ENCODE results near the gene VAV2. TPM values are rescaled to one million over a fixed set of nuclear protein-coding genes. Genes with fewer than 3 reads are reported as not detected.

Gene VAV2
- total RNA-seq, 1 experiment from 2014 or later = 9.7 TPM

DNA sequence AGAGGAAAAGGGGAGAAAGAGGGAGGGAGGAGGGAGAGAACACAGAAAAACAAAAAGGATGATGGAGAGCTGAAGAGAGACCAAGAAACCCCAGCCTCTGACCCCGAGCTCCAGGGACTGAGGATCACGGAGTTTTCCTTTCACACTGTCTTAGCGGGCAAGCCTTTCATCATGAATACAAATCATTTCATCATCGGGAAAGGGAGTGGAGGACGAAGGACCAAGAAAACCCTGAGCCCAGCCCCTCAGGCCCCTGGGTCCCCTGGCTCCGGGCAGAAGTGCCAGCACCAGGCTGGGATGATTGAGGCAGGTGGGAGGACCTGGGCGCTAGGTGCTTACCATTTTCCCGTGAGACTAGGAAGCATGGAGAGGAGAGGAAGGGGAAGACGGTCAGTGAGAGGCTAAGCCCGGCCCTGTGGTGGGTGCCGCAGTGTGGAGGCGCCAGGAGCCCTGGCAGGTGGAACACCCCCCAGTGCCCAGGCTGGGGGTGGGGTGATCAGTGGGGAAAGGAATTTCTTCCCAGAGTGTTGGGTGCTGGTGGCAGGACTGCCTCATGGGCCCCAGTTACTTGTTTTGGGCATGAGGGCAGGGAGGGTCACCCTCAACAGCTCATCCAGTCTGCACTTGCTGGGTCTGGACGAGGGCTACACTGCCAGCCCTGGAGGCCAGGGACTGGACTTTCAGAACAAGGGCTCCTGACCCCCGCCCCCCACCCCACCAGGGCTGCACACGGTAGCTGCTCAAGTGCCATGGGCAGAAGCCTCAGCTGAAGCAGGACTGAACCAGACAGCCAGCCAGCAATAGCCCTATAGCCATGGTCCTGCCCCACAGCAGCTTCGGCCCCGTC, 205.0 kb downstream of the VAV2 start:
- no peaks in the 10 kb centered on the region for H3K79me2 ChIP-seq (ENCODE audit: low read length)
- no TSS peak for BruUV-seq (replicated peaks)
- no peak overlapping the region for H3K27ac ChIP-seq (ENCODE audit: low read length)
- H3K27me3 ChIP-seq (ENCODE audit: low read length) = no peaks in the 10 kb centered on the region
- DNase-seq (no peak), ATAC-seq (no peak)
- TF ChIP-seq EZH2 (IDR thresholded peaks at IDR 0.05; ENCODE audit: low read length, unreplicated experiment) (no peak), EZH2phosphoT487 (IDR thresholded peaks at IDR 0.05; ENCODE audit: borderline replicate concordance, low read length) (no peak)
- TF ChIP-seq, protein P1, sequence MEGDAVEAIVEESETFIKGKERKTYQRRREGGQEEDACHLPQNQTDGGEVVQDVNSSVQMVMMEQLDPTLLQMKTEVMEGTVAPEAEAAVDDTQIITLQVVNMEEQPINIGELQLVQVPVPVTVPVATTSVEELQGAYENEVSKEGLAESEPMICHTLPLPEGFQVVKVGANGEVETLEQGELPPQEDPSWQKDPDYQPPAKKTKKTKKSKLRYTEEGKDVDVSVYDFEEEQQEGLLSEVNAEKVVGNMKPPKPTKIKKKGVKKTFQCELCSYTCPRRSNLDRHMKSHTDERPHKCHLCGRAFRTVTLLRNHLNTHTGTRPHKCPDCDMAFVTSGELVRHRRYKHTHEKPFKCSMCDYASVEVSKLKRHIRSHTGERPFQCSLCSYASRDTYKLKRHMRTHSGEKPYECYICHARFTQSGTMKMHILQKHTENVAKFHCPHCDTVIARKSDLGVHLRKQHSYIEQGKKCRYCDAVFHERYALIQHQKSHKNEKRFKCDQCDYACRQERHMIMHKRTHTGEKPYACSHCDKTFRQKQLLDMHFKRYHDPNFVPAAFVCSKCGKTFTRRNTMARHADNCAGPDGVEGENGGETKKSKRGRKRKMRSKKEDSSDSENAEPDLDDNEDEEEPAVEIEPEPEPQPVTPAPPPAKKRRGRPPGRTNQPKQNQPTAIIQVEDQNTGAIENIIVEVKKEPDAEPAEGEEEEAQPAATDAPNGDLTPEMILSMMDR (conservative IDR thresholded peaks at IDR 0.05; ENCODE audit: low read depth, low read length) = no peak
- no peaks in the 10 kb centered on the region for H3K9me2 ChIP-seq (replicated peaks; ENCODE audit: low read length)
- no peaks in the 10 kb centered on the region for H3F3A ChIP-seq (ENCODE audit: low read length, unreplicated experiment)
- ChIA-PET POLR2A (ENCODE audit: unreplicated experiment) (no interaction called here), CTCF (no interaction called here)
- H3K4me1 ChIP-seq (ENCODE audit: insufficient read depth, low read length) = no peaks in the 10 kb centered on the region
- no peak overlapping the region for H3K4me3 ChIP-seq (ENCODE audit: low read length)
- H3K9me3 ChIP-seq (ENCODE audit: low read length) = no peaks in the 10 kb centered on the region
- intact Hi-C loops (cut with micrococcal nuclease) = loop anchor here (5.0 kb wide), 1 partner anchor 310 kb away; no protein-coding TSS in a partner anchor
- no peaks in the 10 kb centered on the region for H4K20me1 ChIP-seq (ENCODE audit: low read length)
- no peaks in the 10 kb centered on the region for H3K36me3 ChIP-seq (ENCODE audit: low read depth, low read length)
- H3K4me2 ChIP-seq (ENCODE audit: low read length) = no peak overlapping the region
- H3K9ac ChIP-seq (ENCODE audit: low read length) = no peak overlapping the region
- H2AFZ ChIP-seq (ENCODE audit: low read length) = no peak overlapping the region

- BruUV-seq (replicated peaks) = no TSS peak
- no peak overlapping the region for H3K4me2 ChIP-seq (ENCODE audit: low read length)
- TF ChIP-seq EZH2 (IDR thresholded peaks at IDR 0.05; ENCODE audit: low read length, unreplicated experiment) = no peak
- TF ChIP-seq, protein P1 (conservative IDR thresholded peaks at IDR 0.05; ENCODE audit: low read depth, low read length) = no peak
- no peak for TF ChIP-seq EZH2phosphoT487 (IDR thresholded peaks at IDR 0.05; ENCODE audit: borderline replicate concordance, low read length)
- no peaks in the 10 kb centered on the region for H3K27me3 ChIP-seq (ENCODE audit: low read length)
- no peak overlapping the region for H3K4me3 ChIP-seq (ENCODE audit: low read length)
- H3F3A ChIP-seq (ENCODE audit: low read length, unreplicated experiment) = no peaks in the 10 kb centered on the region
- POLR2A ChIA-PET (ENCODE audit: unreplicated experiment) = no interaction called here
- no peak for DNase-seq
- H3K9me2 ChIP-seq (replicated peaks; ENCODE audit: low read length) = no peaks in the 10 kb centered on the region
- H3K79me2 ChIP-seq (ENCODE audit: low read length) = no peaks in the 10 kb centered on the region
- no peaks in the 10 kb centered on the region for H4K20me1 ChIP-seq (ENCODE audit: low read length)
- H3K9me3 ChIP-seq (ENCODE audit: low read length) = no peaks in the 10 kb centered on the region
- CTCF ChIA-PET = no interaction called here
- no peak for ATAC-seq
- no peaks in the 10 kb centered on the region for H3K4me1 ChIP-seq (ENCODE audit: insufficient read depth, low read length)
- intact Hi-C loops (cut with micrococcal nuclease) = loop anchor here (5.0 kb wide), 1 partner anchor 311 kb away; no protein-coding TSS in a partner anchor
- no peak overlapping the region for H2AFZ ChIP-seq (ENCODE audit: low read length)
- no peaks in the 10 kb centered on the region for H3K36me3 ChIP-seq (ENCODE audit: low read depth, low read length)
- H3K27ac ChIP-seq (ENCODE audit: low read length) = no peak overlapping the region
- no peak overlapping the region for H3K9ac ChIP-seq (ENCODE audit: low read length)
Observed at GRCh38 chr9:133786371-133786753, 205.8 kb downstream of the VAV2 start.

GRCh38 chr9:133785753-133786370, 206.3 kb downstream of the VAV2 start:
- no peaks in the 10 kb centered on the region for H3K36me3 ChIP-seq (ENCODE audit: low read depth, low read length)
- POLR2A ChIA-PET (ENCODE audit: unreplicated experiment) = no interaction called here
- intact Hi-C loops (cut with micrococcal nuclease) = loop anchor here (5.0 kb wide), 1 partner anchor 311 kb away; no protein-coding TSS in a partner anchor

More at GRCh38 chr9:133785753-133786370, 206.3 kb downstream of the VAV2 start:
- Histone ChIP-seq H3K9ac (ENCODE audit: low read length) (no peak overlapping the region), H3K9me3 (ENCODE audit: low read length) (no peaks in the 10 kb centered on the region), H3K4me3 (ENCODE audit: low read length) (no peak overlapping the region), H4K20me1 (ENCODE audit: low read length) (no peaks in the 10 kb centered on the region), H3K27ac (ENCODE audit: low read length) (no peak overlapping the region), H3K9me2 (replicated peaks; ENCODE audit: low read length) (no peaks in the 10 kb centered on the region), H3K79me2 (ENCODE audit: low read length) (no peaks in the 10 kb centered on the region), H3K4me1 (ENCODE audit: insufficient read depth, low read length) (no peaks in the 10 kb centered on the region), H3K4me2 (ENCODE audit: low read length) (no peak overlapping the region), H3F3A (ENCODE audit: low read length, unreplicated experiment) (no peaks in the 10 kb centered on the region), H2AFZ (ENCODE audit: low read length) (no peak overlapping the region), H3K27me3 (ENCODE audit: low read length) (no peaks in the 10 kb centered on the region)
- BruUV-seq (replicated peaks) = no TSS peak
- DNase-seq = no peak
- CTCF ChIA-PET = no interaction called here
- no peak for ATAC-seq
- TF ChIP-seq EZH2 (IDR thresholded peaks at IDR 0.05; ENCODE audit: low read length, unreplicated experiment) (no peak), EZH2phosphoT487 (IDR thresholded peaks at IDR 0.05; ENCODE audit: borderline replicate concordance, low read length) (no peak)
- TF ChIP-seq, protein P1 (conservative IDR thresholded peaks at IDR 0.05; ENCODE audit: low read depth, low read length) = no peak
